Left hindlimb (tissue), 1 donor: Measurements from ENCODE around the gene GABRA5.
"Not testable (repeated sequence)": the region's sequence is repeated elsewhere in the genome, so short reads cannot be mapped to it uniquely, and the experiment has no call there.

Source experiments
- DNase-seq: peaks from one replicate; pipeline ENCODE4 v3.0.0-alpha.2; 2018

The GABRA5 gene

GRCh38 chr15:26879706-26880105 is 12.8 kb downstream of the GABRA5 start:
- no peak for DNase-seq

GRCh38 chr15:26882112-26882511 is 15.2 kb downstream of the GABRA5 start:
- DNase-seq = no peak

GRCh38 chr15:26882616-26883365 is 15.9 kb downstream of the GABRA5 start:
- DNase-seq = no peak

GRCh38 chr15:26883466-26883865 is 16.6 kb downstream of the GABRA5 start:
- DNase-seq = no peak

- DNase-seq = no peak
These were observed 19.7 kb downstream of the GABRA5 start for GRCh38 chr15:26886566-26886965.

GRCh38 chr15:26887926-26888666 is 21.2 kb downstream of the GABRA5 start:
- DNase-seq = no peak

- no peak for DNase-seq
These were observed 21.9 kb downstream of the GABRA5 start for GRCh38 chr15:26888761-26889160.

GRCh38 chr15:26889298-26889898 is 22.5 kb downstream of the GABRA5 start:
- no peak for DNase-seq

- no peak for DNase-seq
These were observed 23.6 kb downstream of the GABRA5 start for GRCh38 chr15:26890451-26890850.

GRCh38 chr15:26890988-26891387 is 24.1 kb downstream of the GABRA5 start:
- no peak for DNase-seq

- peak; percentile 84 for DNase-seq
These were observed 24.8 kb downstream of the GABRA5 start for GRCh38 chr15:26891448-26892181.

GRCh38 chr15:26892182-26892518 is 25.3 kb downstream of the GABRA5 start:
- no peak for DNase-seq

GRCh38 chr15:26892678-26893077 is 25.8 kb downstream of the GABRA5 start:
- DNase-seq = no peak

GRCh38 chr15:26893351-26894065 is 26.6 kb downstream of the GABRA5 start:
- no peak for DNase-seq

GRCh38 chr15:26894181-26894580 is 27.3 kb downstream of the GABRA5 start:
- no peak for DNase-seq

GRCh38 chr15:26895346-26895745 is 28.5 kb downstream of the GABRA5 start:
- DNase-seq = not testable (repeated sequence)

GRCh38 chr15:26899658-26900057 is 32.8 kb downstream of the GABRA5 start:
- DNase-seq = no peak

- DNase-seq = no peak
These were observed 34.2 kb downstream of the GABRA5 start for GRCh38 chr15:26901041-26901440.

GRCh38 chr15:26910715-26911114 is 43.9 kb downstream of the GABRA5 start:
- DNase-seq = no peak

- no peak for DNase-seq
These were observed 54.6 kb downstream of the GABRA5 start for GRCh38 chr15:26921433-26921832.

- no peak for DNase-seq
These were observed 59.2 kb downstream of the GABRA5 start for GRCh38 chr15:26926081-26926480.

GRCh38 chr15:26928051-26928450 is 61.2 kb downstream of the GABRA5 start:
- no peak for DNase-seq

GRCh38 chr15:26929588-26929987 is 62.7 kb downstream of the GABRA5 start:
- no peak for DNase-seq
